LHCN-M2 (cell line): ENCODE measurements around the gene AMBRA1. TPM values are rescaled to one million over a fixed set of nuclear protein-coding genes. Genes with fewer than 3 reads are reported as not detected.
"Not testable (repeated sequence)": the region's sequence is repeated elsewhere in the genome, so short reads cannot be mapped to it uniquely, and the experiment has no call there.

Source experiments
- DNase-seq: peaks from one replicate; pipeline ENCODE4 v3.0.0-alpha.2; 2012; ENCODE audit warnings: low read depth
- total RNA-seq: library from RNA; depleted of rRNA; stranded (reverse); fragments of >200 nt; gene quantifications from 2 replicates; pipeline ENCODE4 v1.2.3, GENCODE V29; 2014

Gene AMBRA1
- total RNA-seq, 1 experiment from 2014 or later = 20.9 TPM

DNA sequence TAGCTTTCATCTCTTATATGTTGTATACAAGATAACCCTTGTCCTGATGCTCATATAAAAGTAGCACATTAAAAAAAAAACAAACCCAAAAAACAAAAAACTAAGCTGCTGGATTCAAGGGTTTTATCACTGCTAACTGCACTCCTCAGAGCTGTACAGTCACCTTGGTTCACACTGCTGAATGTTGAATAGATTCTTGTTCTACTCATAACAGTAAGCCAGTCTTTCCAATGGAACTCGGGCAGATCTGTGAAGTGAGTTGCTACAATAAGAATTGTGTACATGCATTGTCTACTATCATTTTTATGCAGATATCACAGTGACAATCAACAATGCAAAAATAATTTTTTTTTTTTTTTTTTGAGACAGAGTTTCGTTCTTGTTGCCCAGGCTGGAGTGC is 18.5 kb upstream of the AMBRA1 start:
- no peak for DNase-seq

DNA sequence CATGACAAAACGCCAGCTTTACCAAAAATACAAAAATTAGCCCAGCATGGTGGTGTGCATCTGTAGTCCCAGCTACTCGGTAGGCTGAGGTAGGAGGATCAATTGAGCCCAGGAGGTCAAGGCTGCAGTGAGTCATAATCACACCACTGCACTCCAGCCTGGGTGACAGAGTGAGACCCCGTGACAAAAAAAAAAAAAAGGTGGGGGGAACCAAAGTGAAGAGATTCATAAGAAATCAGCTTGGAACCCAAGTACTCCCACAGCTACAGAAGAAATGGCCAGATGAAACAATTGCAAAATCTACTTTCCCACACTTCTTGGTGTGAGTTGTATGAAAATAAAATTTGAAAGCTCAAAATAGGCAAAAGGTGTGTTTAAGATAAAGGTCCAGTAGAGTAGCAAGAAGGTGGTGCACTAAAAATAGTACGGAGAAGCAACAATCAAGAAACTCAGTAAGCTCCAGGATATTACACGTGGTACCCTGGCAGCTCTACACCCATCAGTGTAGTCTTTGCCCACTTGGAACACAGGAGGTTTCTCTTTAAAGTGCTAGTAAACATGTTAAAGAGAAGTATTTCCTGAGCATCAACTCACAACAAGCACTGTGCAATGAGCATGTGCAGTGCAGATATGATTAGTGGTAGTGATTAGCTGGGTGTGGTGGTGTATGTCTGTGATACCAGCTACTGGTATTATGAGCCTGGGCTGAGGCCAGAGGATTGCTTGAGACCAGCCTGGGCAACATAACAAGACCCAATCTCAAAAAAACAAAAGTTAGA is 17.9 kb upstream of the AMBRA1 start:
- no peak for DNase-seq

DNA sequence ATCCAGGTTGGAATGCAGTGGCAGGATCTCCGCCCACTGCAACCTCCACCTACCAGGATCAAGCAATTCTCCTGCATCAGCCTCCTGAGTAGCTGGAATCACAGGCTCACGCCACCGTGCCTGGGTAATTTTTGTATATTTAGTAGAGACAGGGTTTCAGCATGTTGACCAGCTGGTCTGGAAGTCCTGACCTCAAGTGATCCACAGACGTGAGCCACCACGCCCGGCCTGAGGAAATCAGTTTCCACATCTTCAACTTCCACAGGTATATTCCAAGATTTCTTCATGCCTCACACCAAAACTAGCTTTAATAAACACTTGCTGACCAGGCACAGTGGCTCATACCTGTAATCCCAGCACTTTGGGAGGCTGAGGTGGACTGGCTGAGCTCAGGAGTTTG is 15.6 kb upstream of the AMBRA1 start:
- no peak for DNase-seq

DNA sequence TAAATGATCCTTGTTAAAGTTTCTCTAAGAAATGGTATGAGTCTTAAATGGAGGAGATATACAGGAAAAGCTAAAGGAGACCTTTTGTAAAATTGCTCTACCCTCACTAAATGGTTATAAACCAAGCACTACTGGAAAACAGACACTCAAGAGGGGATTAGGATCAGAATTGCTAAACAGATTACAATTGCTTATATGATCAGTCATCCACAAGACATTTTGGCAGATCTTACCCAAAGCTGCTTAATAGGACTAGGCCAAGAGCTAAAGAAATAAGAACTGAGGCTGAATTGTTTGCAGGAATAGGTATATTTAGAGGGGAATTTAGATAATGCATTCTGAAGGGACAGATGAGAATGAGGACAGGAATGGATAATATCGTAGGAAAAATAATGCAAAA is 13.7 kb upstream of the AMBRA1 start:
- DNase-seq = no peak

DNA sequence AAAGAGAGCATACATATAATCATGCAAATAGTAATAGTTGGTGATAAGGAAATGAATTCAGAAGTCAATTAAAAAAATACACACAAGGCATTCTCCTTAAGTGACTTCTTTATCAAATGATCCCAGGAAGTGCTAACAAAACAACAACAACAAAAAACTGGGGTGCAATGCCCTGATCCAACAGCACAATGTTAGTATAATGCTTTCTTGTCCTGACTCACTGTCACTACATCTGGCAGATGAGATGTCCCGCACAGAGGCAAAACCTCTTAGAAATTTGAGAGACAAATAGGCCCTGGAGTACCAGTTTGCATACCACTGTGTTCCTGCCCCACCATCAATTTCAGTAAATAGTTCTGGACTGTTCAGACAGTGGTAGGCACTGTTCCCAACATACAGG is 11.0 kb upstream of the AMBRA1 start:
- DNase-seq = no peak

DNA sequence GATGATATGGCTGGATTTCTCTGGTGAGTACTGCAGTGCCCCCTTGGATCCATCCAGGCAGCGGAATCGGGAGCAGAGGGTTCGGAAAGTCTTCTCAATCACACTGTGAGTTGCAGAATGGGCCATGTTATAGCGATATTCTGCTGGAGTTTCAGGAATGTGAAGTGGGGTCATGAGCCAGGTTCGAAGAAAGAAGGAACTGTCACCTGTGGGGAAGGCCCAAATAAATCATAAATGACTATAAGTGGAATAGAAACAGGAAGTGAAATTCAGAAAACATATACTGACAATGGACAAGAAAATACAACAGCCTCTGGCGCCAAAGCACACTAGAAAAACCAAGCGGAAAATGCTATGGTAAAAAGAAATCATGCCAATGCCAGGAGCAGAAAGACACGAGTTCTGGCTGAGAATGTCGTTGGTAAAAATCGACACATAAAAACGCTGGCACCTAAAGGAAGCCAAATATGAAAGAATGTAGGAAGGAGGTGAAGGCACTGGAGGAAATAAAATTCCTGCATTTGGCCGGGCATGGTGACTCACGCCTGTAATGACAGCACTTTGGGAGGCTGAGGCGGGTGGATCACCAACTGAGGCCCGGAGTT is 10.0 kb upstream of the AMBRA1 start:
- DNase-seq = no peak

DNA sequence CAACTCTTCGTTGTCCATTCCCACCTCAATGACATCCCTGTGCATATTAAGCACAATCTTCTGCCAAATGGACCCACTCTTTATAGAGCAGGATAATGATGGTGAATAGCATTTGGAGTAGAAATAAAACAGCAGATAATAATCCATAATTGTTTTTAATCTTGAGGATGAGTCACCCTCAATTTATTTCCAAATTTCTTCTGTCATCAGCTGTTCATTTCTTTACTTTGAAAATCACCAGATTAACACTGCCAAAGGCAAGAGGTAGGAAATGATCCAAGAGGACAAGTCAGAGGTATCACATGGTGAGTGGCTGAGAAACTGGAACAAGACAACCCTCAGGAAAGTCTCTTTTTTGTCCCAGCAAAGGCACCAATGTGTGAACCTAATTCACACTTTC is 7.3 kb upstream of the AMBRA1 start:
- peak; percentile 37 for DNase-seq

DNA sequence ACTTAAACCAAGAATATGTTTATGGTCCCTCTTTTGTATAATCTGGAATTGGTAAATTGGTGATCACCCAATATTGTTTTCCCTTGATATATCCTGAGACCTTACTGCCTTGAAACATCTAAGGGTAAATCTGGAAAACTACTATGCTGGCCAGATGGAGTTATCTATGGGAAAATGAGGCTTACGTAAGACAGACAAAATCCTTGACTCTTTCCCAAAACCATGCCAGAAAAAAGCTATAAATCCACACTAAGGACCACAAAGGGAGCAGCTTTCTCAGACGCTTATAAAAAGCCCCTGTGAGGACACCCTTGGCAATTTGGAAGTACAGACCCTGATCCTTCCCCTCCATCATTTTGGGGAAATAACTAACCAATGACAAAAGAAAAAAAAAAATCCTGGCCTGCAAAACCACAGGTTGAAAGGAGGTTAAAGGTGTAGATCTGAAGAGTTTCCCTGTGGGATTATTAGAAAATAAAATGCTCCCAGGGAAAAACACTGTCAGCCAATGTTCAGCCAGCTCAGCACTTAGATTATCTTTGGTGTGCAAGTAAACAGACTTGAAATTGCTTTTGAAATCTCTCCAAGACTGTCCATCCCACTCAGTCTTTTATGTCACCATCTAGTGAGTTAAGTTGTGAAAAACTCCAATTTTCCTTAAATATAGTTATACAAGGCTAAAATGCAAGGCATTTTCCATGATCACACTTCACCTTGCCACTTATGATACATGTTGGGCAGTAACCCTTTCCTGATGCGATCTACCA is 6.6 kb upstream of the AMBRA1 start:
- DNase-seq = no peak

DNA sequence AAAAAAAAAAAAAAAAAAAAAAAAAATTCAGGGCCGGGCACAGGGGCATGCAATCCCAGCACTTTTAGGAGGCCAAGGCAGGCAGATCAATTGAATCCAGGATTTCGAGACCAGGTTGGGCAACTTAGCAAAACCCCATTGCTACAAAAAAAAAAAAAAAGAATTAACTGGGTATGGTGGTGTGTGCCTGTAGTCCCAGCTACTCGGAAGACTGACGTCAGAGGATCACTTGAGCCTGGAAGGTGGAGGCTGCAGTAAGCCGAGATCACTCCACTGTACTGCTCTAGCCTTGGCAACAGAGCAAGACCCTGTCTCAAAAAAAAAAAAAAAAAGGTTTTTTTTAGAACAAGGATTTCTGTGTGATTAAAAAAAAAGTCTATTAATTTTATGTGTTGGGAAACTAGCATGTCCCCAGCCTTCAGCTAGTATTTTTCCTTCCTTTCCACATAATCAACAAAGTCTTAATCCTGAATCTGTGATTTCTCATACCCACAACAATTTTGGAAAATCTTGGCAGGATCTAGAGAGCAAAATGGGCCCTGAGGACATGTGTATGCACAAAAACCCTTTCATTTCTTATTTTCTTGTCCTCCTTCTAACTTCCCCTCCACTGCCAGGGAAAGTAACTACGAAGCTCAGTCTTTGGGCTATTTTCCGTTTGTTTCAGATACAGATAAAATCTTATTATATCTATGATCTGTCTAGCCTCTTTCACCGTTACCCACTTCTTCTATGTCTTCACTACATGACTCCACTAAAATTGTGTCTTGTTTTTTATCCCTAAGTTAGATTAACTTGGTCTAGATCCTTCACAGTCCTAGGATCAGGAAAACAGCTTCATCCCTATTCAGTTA is 5.7 kb upstream of the AMBRA1 start:
- DNase-seq = no peak

DNA sequence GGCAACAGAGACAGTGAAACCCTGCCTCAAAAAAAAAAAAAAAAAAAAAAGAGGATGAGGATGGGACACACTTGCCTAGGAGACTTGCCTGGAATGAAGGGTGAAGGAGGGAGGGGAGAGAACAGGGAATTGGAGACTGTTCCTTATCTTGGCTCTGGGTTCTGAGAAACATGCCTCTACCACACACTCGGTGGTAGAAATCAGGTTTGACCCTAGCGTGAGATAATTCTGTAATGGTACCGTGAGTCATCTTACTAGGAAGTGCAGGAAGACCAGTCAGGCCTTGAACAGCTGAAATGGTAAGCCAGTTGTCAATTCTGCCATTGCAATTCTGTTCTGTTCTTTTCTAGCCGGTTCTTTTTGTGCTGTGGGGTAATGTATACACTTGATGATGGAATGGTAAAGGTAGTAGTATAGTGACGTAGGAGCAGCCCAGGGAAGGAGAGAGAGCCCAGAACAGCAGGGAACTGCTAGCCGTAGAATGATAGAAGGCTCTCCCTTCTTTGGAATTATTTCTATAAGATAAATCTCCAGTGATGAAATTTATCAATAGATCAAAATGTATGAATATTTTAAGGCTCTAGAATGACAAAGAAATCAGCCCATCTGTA is 3.9 kb upstream of the AMBRA1 start:
- DNase-seq = peak; percentile 96

DNA sequence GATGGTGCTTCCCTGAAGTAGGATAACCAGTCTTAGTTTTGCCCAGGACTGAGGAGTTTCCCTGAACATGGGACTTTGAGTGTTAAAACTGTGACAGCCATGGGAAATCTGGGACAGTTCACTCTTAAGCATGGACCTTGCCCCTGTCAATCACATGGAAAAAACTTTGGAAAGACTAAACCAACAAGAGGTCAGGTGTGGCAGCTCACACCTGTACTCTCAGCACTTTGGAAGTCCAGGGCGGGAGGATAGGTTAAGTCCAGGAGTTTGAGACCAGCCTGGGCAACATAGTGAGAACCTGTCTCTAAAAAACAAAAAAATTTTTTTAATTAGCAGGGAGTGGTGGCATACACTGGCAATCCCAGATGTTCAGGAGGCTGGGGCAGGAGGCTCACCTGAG is 3.3 kb upstream of the AMBRA1 start:
- no peak for DNase-seq

DNA sequence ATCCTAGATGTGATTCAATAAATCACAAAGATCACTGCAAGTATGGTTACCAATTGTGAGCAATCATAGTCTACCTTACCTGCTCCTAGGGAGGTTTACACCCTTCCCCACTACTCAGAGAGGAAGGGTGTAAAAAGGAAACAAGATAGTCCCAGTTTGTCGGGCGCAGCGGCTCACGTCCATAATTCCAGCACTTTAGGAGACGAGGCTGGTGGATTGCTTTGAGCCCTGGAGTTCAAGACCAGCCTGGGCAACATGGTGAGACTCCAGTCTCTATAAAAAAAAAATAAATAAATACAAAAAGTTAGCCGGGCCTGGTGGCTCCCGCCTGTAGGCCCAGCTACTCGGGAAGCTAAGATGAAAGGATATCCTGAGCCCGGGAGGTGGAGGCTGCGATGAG is 962 bp upstream of the AMBRA1 start:
- no peak for DNase-seq

DNA sequence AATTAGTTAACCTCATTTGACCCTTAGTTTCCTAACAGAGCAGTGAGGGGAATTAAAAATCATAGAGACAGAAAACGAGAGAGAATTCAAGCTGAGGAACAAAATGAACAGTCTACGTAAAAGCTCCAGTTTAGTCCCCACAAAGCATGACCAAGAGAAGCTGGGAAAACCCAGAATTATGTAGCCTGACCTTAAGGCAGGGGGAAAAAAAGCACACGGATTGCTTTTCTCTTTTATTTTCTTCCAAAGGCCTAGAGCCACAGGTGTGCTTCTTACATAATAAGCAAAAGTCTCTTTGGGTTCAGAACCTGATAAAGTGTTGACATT is 514 bp upstream of the AMBRA1 start:
- no peak for DNase-seq

DNA sequence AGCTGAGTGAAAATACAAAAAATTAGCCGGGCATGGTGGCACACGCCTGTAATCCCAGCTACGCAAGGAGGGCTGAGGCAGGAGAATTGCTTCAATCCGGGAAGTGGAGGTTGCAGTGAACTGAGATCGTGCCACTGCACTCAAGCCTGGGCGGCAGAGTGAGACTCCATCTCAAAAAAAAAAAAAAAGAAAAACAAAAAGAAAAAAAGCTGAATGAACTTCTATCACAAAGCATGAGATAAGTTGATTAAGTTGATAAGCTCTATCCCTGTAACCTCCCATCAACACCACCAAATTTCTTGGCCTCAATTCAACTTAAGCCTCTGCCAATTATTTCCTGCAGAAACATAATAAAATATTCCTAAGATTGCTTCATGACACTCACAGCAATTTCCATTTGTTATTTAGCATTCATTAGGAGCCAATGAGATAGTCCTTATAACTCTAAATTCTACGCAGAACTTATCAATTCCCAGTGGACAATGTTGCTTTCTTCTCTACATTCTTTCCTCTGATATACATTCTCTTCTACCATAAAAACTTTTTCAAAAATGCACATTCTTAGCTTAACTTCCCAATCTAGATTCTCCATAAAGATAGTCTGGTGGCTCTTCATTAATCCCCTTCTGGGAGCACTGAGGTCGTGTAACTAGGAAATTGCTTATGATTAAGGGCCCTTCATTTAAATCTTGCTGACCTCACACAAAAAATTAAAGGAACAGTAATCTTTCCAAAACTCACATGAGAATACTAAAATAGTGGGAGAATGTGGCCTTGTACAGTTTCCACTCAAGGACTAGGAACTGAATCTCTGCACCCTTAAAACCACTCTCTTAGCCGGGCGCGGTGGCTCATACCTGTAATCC is 2.9 kb downstream of the AMBRA1 start:
- DNase-seq = no peak

DNA sequence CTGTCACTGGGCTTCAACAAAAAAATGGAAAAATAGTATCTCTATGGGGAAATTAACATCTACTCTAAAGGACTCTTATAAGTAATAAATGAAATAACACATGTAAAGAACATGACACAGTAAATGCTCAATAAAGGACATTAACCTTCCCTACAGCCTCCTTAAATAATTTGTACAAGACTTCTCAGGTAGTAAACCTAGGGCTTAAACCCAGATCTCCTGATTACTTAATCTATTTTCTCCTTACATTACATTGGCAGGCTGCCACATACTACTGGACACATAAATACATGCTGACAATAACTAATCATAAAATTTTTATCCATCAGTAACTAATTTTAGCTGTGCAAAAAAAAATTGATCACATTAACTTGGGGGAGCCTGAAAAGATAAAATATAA is 4.9 kb downstream of the AMBRA1 start:
- DNase-seq = no peak

DNA sequence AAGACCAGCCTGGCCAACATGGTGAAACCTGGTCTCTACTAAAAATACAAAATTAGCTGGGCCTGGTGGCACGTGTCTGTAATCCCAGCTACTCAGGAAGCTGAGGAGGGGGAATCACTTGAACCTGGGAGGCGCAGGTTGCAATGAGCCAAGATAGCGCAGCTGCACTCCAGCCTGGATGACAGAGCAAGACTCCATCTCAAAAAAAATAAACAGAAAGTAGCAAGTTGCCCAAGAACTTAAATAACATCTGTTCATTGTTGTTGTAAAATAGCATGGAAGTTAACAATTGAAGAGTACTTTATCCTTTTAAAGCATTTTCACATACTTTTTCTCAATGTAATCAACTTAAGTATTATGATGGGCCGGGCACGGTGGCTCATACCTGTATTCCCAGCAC is 5.7 kb downstream of the AMBRA1 start:
- DNase-seq = no peak

DNA sequence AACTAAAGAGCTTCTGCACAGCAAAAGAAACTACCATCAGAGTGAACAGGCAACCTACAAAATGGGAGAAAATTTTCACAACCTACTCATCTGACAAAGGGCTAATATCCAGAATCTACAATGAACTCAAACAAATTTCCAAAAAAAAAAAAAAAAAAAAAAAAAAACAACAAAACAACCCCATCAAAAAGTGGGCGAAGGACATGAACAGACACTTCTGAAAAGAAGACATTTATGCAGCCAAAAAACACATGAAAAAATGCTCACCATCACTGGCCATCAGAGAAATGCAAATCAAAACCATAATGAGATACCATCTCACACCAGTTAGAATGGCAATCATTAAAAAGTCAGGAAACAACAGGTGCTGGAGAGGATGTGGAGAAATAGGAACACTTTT is 10.3 kb downstream of the AMBRA1 start:
- not testable (repeated sequence) for DNase-seq

DNA sequence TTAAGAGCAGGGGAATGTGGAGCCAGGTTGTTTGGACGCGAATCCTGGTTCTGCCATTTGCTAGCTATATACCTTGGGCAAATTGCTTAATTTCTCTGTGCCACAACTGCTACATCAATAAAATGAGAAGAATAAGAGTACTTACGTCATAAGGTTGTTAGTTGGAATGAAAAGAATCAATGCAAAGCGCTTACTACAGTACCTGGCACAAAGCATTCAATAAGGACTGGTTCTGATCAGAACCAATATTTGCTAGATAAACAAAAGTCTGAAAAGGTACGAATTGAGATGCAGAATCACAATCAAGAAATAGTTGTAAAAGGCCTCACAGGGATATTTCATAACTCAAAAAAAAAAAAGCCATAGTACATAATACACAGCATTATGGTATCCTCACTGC is 11.2 kb downstream of the AMBRA1 start:
- no peak for DNase-seq

DNA sequence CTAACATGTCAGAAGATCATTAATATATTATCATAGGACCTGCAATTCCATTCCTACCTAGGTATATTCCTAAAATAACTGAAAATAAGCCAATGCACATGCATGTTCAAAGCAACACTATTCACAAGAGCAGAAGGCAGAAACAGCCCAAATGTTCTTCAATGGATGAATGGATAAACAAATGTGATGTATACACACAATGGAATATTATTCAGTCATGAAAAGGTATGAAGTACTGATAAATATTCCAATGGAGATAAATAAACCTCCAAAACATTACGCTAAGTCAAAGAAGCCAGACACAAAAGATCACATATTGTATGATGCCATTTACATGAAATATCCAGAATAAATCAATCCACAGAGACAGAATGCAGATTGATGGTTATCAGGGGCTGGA is 16.8 kb downstream of the AMBRA1 start:
- DNase-seq = no peak

DNA sequence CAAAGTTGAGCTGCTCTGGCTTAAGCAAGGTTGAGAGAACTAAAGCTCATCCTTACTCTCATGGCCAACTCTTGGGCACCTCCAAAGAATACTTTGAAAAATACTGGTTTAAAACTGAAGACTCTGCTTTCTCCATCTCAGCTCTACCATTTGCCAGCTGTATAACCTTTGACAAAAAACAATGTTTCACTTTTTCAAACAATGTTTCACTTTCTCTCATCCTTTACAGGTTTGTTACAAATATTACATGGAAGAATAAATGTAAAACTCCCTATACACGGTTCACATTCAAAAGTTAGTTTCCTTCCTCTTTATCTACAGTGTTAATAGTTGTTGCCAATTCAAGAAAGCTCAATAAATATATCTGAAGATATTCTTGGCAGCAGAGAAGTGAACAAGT is 19.2 kb downstream of the AMBRA1 start:
- no peak for DNase-seq
